Daoy (cell line): Measurements from ENCODE around the gene NCEH1. TPM values are rescaled to one million over a fixed set of nuclear protein-coding genes. Genes with fewer than 3 reads are reported as not detected.
"Not testable (repeated sequence)": the region's sequence is repeated elsewhere in the genome, so short reads cannot be mapped to it uniquely, and the experiment has no call there.

Experiments used
- DNase-seq: peaks from one replicate; pipeline ENCODE4 v3.0.0-alpha.2; 2015; ENCODE audit warnings: low read depth
- total RNA-seq: library from RNA; depleted of rRNA; stranded (reverse); fragments of >200 nt; shearing (Covaris generic); gene quantifications from 2 replicates; pipeline ENCODE4 v1.2.3, GENCODE V29; 2014

Gene NCEH1
- total RNA-seq, 1 experiment from 2014 or later: 10.7 TPM

GRCh38 chr3:172676196-172676922 lies 34.5 kb downstream of the NCEH1 start:
- DNase-seq: no peak

- DNase-seq: peak; percentile 57
These were observed 35.2 kb downstream of the NCEH1 start for GRCh38 chr3:172675441-172676193.

- peak; percentile 75 for DNase-seq
These were observed 37.6 kb downstream of the NCEH1 start for GRCh38 chr3:172673210-172673679.

- DNase-seq: no peak
These were observed 41.8 kb downstream of the NCEH1 start for GRCh38 chr3:172669021-172669420.

- DNase-seq: peak; percentile 82
These were observed 43.8 kb downstream of the NCEH1 start for GRCh38 chr3:172666873-172667694.

- no peak for DNase-seq
These were observed 44.5 kb downstream of the NCEH1 start for GRCh38 chr3:172666181-172666872.

- DNase-seq: not testable (repeated sequence)
These were observed 45.4 kb downstream of the NCEH1 start for GRCh38 chr3:172665510-172665909.

GRCh38 chr3:172660421-172660820 lies 50.4 kb downstream of the NCEH1 start:
- not testable (repeated sequence) for DNase-seq

- DNase-seq: peak; percentile 84
These were observed 51.4 kb downstream of the NCEH1 start for GRCh38 chr3:172659246-172660002.

- peak; percentile 99 for DNase-seq
These were observed 52.3 kb downstream of the NCEH1 start for GRCh38 chr3:172658344-172659245.

GRCh38 chr3:172656602-172657001 lies 54.3 kb downstream of the NCEH1 start:
- no peak for DNase-seq

GRCh38 chr3:172655388-172655787 lies 55.5 kb downstream of the NCEH1 start:
- DNase-seq: no peak

GRCh38 chr3:172654470-172654869 lies 56.4 kb downstream of the NCEH1 start:
- DNase-seq: no peak

- no peak for DNase-seq
These were observed 57.8 kb downstream of the NCEH1 start for GRCh38 chr3:172653004-172653572.

- DNase-seq: peak; percentile 34
These were observed 58.8 kb downstream of the NCEH1 start for GRCh38 chr3:172651936-172652625.

- DNase-seq: peak; percentile 50
These were observed 60.9 kb downstream of the NCEH1 start for GRCh38 chr3:172649987-172650386.

- no peak for DNase-seq
These were observed 62.1 kb downstream of the NCEH1 start for GRCh38 chr3:172648747-172649146.

GRCh38 chr3:172647823-172648222 lies 63.0 kb downstream of the NCEH1 start:
- DNase-seq: peak; percentile 55

GRCh38 chr3:172647080-172647479 lies 63.8 kb downstream of the NCEH1 start:
- DNase-seq: no peak
